Epidermal melanocyte (primary cell): Measurements from ENCODE around the gene LRIG2.
"Not testable (repeated sequence)": the region's sequence is repeated elsewhere in the genome, so short reads cannot be mapped to it uniquely, and the experiment has no call there.

ENCODE experiments used
- DNase-seq: peaks from one replicate; pipeline ENCODE4 v3.0.0; 2011; ENCODE audit warnings: low spot score; ENCODE audit not compliant: insufficient read length

Gene LRIG2

GRCh38 chr1:113125517-113125916, 52.5 kb downstream of the LRIG2 start:
- no peak for DNase-seq

DNA sequence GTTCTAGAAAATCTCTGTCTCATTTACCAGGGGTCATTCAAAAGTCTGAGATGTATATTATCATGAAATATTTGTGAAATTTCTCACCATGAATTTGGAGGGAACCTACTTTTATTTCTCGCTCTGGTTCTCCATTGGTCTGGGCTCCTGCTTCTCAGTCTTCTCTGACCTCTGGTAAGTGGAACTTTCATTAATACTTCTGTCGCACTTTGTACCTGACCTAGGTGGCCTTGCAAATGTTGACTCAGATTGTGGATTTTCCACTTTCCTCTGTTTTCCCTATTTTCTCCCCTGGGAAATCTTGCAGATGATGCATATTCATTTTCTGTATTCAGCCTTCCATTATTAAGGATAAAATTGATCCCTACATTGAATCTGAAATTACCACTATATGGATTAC, 53.2 kb downstream of the LRIG2 start:
- no peak for DNase-seq

- no peak for DNase-seq
Observed at GRCh38 chr1:113128116-113128515, 55.1 kb downstream of the LRIG2 start.

GRCh38 chr1:113129529-113130185, 56.7 kb downstream of the LRIG2 start:
- DNase-seq = no peak

DNA sequence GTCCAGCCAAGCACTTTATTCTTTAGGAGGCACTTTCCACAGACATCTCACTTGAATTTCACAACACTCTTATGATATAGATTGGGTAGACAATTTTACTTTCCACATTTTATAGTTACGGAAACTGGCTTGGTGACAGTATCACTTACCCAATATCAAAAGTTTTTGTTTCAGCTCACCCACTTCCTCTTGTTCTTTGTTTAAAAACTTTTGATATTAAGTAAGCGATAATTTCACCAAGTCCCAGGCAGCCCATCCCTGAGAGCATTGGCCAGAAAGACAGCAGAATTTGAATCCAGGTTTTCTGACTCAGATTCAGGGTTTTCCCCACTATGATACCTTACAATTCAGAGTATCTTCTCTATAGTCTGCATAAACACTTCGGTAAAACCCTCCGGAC, 60.0 kb downstream of the LRIG2 start:
- no peak for DNase-seq

DNA sequence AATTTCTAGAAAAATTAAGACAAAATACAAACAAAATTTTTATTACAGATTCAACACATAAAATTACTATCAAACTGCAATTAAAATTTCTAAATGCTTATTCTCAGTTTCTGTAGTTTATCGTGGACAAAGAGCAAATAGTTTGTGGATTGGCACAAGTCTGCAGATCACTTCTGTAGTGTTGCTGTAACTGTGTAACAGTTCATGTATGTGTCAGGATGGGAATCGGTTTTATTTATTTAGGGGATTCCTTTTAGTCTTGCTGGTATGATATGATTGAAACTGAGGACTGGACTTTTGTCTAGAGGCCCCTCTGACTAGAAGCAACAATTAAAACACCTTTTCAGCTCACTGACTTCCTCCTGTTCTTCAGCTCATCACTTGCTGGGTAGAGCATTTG, 60.8 kb downstream of the LRIG2 start:
- no peak for DNase-seq

- DNase-seq = no peak
Observed at GRCh38 chr1:113135460-113135859, 62.5 kb downstream of the LRIG2 start.

GRCh38 chr1:113136476-113136875, 63.5 kb downstream of the LRIG2 start:
- no peak for DNase-seq

GRCh38 chr1:113137563-113137962, 64.6 kb downstream of the LRIG2 start:
- DNase-seq = no peak

DNA sequence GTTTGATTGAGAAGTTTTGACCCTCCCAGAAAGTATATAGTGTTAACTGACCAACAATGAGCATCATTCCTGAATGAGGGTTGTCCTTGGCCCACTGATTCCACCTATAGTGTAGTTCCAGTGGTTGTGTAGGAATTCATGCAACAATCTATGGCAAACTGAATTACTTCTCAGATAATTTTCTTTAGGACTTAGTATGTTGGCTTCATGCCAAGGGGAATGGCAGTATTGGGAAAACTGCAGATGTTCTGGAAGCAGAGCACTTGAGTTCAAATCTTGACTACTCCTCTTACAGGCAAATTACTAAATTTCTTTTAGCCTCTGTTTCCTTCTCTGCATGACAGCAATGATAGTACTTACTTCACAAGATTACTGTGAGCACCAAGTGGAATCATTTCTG, 65.8 kb downstream of the LRIG2 start:
- no peak for DNase-seq

- DNase-seq = no peak
Observed at GRCh38 chr1:113140176-113140575, 67.2 kb downstream of the LRIG2 start.

DNA sequence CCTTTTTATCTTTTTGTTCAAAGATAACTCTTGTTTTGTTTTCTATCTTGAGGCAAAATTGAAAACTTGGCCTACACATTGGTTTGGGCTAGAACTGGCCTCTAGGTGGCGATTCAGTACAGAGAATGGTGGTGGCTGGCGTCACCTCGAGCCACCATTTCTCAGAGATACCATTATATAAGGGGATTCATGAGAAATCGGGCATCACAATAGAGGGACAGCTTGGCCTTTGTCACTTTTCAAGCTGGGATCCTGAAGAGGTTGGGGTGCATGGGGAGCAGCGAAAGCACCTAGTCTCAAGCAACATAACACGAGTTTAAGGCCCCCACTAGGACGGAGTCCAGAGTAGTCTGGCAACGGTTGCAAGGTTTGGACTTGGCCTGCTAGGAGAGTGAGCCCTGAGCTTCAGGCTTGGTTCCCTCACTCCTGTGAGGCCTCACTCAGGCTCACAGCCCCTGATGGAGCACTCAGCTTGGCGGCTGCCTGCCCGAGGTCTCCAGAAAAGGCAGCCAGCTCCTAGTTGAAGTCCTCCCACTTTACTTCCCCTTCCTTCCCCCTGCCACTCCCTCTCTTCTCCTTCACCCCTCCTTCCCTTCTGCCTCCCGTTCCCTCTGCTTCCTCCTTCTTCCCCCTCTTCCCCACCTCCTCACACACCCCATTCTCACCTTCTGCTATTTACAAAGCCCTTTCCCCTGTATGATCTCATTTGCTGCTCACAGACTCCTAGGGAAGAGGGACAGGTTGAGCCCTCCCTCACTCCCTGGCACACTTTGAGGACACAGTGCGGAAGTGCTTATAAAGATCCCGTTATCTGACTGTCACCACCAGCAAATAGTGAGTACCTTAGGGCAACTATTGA, 67.8 kb downstream of the LRIG2 start:
- DNase-seq = peak; percentile 77

DNA sequence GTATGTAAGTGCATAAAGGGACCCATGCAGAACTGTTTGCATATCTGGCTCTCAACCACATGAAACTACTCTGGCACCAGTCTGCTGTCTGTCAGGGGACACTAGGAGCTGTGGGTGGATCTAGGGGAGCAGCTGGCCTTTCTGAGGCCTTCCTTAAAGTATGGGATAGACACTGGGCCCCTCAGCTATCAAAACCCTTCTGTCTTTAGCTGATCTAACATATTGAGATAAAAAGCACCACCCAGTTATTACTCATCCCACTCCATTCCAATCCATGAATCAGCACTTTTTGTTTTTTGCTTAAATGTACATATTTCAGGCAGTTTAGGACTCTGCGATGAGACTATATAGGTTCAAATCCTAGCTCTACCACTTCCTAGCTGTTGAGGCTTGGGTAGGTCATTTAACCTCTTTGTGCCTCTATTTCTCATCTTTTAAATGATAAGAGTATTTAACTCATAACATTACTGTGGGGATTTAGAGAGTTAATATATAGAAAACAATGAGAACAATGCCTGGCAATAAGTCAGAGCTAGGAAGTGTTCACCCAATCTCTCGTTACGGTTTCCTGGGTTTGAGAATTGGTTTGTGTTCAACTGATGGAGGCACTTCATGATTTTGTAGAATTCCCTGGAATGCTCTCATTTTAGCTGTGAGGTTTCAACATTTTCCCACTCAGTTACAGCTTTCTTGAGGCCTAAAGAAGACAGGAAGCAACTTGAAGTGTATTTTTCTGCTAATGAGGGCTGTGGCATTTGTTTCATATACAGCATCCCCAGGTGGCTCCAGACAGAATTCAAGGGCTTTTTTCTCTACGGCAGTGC, 68.9 kb downstream of the LRIG2 start:
- DNase-seq = no peak

DNA sequence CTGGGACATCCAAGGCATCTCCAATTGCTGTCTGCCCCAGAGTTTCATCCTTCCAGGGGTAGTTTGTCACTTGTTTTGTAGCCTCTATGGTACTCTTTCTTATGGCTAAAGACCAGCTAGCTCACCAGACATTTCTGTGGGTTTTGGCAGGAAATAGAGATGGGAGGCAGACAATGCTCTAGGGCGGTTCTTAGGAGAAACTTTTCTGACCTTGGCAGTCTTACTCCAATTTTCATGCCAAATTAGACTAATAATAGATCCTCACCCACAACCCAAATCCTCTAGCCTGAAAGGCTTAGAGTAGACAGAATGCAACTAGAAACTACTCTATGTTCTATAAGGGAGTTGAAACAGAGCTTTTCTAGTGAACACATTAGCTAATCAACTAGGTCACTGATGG, 69.8 kb downstream of the LRIG2 start:
- DNase-seq = no peak

GRCh38 chr1:113146242-113147072, 73.5 kb downstream of the LRIG2 start:
- DNase-seq = no peak

DNA sequence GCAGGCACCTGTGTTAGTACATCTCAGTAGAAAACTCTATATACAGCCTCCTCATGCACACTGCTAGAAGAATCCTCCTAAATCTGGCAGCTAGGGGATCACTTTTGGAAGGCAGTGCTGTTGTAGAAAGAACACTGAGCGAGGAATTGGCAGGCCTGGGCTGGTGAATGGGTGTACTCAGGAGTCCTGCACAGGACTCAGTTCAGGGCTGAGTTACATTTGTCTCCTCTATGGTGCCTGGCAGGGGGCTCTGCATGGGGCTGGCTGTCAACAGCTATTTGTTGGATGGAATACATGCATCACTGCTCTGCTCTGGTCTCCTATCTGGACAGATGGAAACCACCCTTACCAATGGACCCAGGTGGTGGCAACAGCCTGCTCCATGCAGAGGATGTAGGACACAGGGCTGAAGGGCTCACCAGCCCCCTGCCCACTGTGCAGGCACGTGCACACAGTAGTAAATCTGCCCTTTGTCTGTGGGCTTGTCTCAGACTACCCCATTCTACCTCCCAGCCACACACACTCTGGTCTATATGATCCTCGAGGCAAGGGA, 74.2 kb downstream of the LRIG2 start:
- DNase-seq = no peak

- DNase-seq = no peak
Observed at GRCh38 chr1:113147826-113148225, 74.8 kb downstream of the LRIG2 start.

- not testable (repeated sequence) for DNase-seq
Observed at GRCh38 chr1:113150494-113150893, 77.5 kb downstream of the LRIG2 start.

- no peak for DNase-seq
Observed at GRCh38 chr1:113153116-113153803, 80.3 kb downstream of the LRIG2 start.

DNA sequence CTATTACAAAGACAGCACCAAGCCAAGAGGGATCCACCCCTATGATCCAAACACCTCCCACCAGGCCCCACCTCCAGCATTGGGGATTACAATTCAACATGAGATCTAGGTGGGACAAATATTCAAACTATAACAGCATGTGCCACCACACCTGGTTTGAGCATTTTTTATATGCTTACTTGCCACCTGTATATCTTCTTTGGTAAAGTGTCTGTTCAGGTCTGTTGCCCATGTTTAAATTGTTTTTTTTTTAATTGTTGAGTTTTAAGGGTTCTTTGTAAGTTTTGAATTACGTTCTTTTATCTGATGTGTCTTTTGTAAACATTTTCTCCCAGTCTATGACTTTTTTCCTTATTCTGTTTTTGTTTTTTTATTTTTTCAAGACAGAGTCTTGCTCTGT, 83.4 kb downstream of the LRIG2 start:
- no peak for DNase-seq
